ENCODE data around the gene MSI2. TPM values are rescaled to one million over a fixed set of nuclear protein-coding genes. Genes with fewer than 3 reads are reported as not detected.

MSI2 gene
- total and polyA plus RNA-seq, 8 donors, result 35.0 to 49.5 (median 47.5) TPM

DNA sequence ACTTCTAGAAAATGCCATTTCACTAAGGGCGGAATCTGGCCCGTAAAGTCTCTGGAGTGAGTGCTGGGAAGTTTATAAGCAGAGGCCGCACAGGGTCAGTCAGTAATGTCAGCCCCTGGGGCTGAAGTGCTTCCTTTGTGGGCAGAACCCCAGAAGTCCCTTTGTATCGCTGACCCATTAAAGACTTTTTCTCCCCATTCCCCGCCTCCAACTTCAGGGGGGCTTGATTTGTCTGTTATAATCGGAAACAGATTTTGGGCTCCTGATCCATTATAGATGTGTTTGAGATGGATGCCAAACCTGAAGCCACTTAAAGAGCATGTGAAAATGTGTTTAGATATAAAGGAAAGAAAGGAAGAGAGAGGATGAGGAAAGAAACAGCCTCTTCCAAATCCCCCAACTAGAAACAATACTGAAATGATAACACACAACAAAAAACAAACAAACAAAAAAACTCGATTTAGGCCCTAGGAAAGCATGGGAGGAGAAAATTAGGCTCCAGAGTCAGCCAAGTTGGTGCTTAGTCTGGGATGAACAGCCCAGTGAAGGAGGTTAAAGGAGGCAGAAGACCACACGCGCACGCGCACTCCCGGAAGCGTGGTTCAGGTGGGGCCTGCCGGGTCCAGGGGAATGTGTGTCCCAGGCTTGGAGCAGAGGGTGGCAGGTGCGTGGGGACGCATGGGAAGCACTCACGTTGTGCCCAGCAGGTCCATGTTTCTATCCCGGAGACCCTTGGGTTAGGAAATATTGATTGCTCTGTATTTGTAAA, 27.1 kb downstream of the MSI2 start:
- Histone ChIP-seq H3K4me1 (peaks cover 0 to 11% of the 10 kb centered on the region in 2 donors), H3K27ac (no peak overlapping the region), H3K27me3 (no peaks in the 10 kb centered on the region), H3K4me3 (no peak overlapping the region), H3K9me3 (no peaks in the 10 kb centered on the region), H3K36me3 (no peaks in the 10 kb centered on the region)
- intact Hi-C loops (cut with DNase I), result no loop called here
- no peak for DNase-seq
- TF ChIP-seq, protein P1, sequence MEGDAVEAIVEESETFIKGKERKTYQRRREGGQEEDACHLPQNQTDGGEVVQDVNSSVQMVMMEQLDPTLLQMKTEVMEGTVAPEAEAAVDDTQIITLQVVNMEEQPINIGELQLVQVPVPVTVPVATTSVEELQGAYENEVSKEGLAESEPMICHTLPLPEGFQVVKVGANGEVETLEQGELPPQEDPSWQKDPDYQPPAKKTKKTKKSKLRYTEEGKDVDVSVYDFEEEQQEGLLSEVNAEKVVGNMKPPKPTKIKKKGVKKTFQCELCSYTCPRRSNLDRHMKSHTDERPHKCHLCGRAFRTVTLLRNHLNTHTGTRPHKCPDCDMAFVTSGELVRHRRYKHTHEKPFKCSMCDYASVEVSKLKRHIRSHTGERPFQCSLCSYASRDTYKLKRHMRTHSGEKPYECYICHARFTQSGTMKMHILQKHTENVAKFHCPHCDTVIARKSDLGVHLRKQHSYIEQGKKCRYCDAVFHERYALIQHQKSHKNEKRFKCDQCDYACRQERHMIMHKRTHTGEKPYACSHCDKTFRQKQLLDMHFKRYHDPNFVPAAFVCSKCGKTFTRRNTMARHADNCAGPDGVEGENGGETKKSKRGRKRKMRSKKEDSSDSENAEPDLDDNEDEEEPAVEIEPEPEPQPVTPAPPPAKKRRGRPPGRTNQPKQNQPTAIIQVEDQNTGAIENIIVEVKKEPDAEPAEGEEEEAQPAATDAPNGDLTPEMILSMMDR (IDR thresholded peaks at IDR 0.05), result no peak
- ATAC-seq, result no peak

DNA sequence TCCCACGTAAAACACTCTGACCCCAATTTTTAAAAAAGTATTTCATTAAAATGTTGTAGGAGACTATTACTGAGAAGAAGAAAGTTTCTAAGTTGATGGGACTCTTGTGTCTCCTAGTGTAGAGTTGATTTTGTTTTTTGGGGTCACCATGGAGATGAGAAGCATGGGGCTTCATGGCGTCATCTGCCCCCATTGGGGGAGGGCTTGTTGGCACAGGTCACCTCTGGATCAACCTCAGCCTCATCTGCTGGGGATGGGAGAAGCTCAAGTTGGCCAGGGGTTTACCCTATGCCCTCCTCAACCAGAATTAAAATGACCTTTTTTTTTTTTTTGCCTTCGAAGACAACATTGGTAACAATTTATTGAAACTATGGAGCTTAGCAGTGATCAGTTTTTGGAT, 28.3 kb downstream of the MSI2 start:
- TF ChIP-seq, protein P1 (IDR thresholded peaks at IDR 0.05), result no peak
- ATAC-seq (no peak), DNase-seq (no peak)
- intact Hi-C loops (cut with DNase I), result no loop called here
- Histone ChIP-seq H3K27ac (no peak overlapping the region), H3K4me3 (no peak overlapping the region), H3K9me3 (no peaks in the 10 kb centered on the region), H3K27me3 (no peaks in the 10 kb centered on the region), H3K36me3 (no peaks in the 10 kb centered on the region), H3K4me1 (peaks cover 0 to 11% of the 10 kb centered on the region in 2 donors)

DNA sequence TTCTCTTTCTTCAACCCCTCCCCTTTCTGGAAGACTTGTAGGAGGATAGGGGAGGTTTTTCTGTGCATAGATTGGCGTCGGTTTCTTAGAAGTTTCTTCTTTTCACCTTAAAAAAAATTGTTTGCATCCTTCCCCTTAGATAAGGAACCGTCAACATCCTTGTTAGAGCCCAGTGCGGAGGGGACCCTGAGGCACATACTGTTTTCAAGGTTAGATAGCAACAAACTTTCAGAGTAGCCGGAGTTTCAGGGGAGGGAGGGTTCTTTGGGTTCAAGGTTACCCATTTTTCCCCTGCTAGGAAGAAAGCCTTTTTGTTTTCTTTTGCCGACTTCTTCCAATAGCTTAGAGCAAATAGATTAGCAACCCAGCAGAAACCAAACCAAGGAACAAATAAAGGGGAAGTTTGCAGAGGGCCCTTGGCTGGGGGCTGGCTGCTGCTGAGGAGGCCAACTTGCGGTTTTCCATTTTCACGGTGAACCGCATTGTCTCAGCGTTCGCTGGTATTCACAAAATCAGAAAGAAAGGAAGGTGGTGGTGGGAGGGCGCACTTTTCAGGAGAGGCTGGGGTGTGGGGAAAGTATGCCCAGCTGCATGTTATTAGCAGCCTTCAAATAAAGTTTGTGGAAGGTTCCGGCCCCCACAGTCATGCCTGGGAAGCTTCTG, 28.8 kb downstream of the MSI2 start:
- H3K27ac ChIP-seq, result no peak overlapping the region
- ATAC-seq (no peak), DNase-seq (no peak)
- TF ChIP-seq, protein P1 (IDR thresholded peaks at IDR 0.05), result no peak
- no peaks in the 10 kb centered on the region for H3K27me3 ChIP-seq
- H3K9me3 ChIP-seq, result no peaks in the 10 kb centered on the region
- H3K4me1 ChIP-seq, result peaks cover 0 to 11% of the 10 kb centered on the region in 2 donors
- intact Hi-C loops (cut with DNase I), result no loop called here
- H3K36me3 ChIP-seq, result no peaks in the 10 kb centered on the region
- no peak overlapping the region for H3K4me3 ChIP-seq

DNA sequence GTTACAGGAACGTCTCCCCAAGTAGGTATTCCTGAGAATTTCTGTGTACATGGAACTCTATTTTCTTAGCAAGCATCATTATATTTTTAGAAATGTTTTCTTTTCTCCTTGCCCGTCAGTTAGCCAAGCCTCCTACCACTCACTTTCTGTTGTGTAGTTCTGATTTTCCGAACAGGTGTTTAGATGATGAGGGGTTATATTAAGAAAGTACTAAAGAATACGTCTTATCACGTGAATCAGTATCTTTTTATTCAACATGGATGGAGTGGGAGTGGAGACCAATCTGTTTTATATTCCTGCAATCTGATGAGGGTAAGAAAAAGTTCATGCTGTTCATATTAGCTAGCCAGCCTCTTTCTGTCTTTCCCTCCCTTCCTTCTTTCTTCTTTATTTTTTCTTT, 29.4 kb downstream of the MSI2 start:
- intact Hi-C loops (cut with DNase I), result no loop called here
- no peak for ATAC-seq
- Histone ChIP-seq H3K4me3 (no peak overlapping the region), H3K27ac (no peak overlapping the region), H3K4me1 (peaks cover 0 to 11% of the 10 kb centered on the region in 2 donors), H3K27me3 (no peaks in the 10 kb centered on the region), H3K9me3 (no peaks in the 10 kb centered on the region), H3K36me3 (no peaks in the 10 kb centered on the region)
- TF ChIP-seq, protein P1 (IDR thresholded peaks at IDR 0.05), result no peak
- DNase-seq, result no peak

DNA sequence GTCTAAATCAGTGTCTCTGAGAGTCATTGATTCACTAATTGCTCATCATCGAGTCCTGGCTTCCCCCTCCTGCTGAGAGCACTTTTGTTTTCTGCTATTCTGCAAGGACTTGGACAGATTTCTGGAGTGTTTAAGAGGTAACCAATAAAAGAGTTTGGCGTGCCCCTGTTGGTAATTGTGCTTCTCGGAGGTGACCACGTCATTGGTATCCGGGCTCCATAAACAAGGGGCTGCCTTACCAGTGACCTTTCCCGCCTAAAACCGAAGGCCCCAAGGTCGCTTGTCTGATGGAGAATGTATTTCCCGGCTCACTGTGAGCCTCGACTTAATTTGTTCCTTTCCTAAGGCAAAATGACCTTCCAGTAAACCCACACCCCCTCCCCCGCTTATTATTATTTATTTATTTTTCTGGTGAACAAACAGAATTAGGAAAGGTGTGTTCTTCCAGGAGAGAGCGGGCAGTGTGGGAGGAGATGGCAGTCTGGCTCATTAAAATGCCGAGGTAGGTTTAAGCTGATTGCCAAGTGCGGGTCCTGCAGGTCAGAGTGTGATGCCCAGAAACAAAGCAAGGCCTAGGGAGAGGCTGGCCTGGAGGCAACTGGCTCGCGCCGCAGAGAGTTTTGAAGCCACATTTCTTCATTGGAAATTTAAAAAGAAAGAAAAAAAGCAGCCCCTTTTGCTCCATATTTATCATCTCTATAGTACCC, 30.2 kb downstream of the MSI2 start:
- ATAC-seq (no peak), DNase-seq (no peak)
- Histone ChIP-seq H3K27me3 (no peaks in the 10 kb centered on the region), H3K4me3 (no peak overlapping the region), H3K27ac (no peak overlapping the region), H3K9me3 (no peaks in the 10 kb centered on the region), H3K36me3 (no peaks in the 10 kb centered on the region), H3K4me1 (peaks cover 0 to 11% of the 10 kb centered on the region in 2 donors)
- intact Hi-C loops (cut with DNase I), result no loop called here
- TF ChIP-seq, protein P1 (IDR thresholded peaks at IDR 0.05), result no peak

All from left lung (tissue), 10 donors.